ENCODE results near the gene RXFP4. TPM values are rescaled to one million over a fixed set of nuclear protein-coding genes. Genes with fewer than 3 reads are reported as not detected.
A peak's percentile ranks its signal among the peaks of the same experiment; 100 is the strongest.

Gene RXFP4
- total and polyA plus RNA-seq, 2 of the 13 experiments (the other 11 are each of a cell fraction or from before 2014, with no cell fraction given) = 0.38 to 1.4 TPM

- TF ChIP-seq ZBTB40 (IDR thresholded peaks at IDR 0.05) (peak; percentile 70), ZBTB40 (CRISPR knock-in tag; IDR thresholded peaks at IDR 0.05) (peak; percentile 51; the same call in 1 of the 2 replicates), ELF1 (CRISPR knock-in tag; IDR thresholded peaks at IDR 0.05) (no peak), GTF2F1 (IDR thresholded peaks at IDR 0.05; ENCODE audit: low read length) (no peak), TBL1XR1 (IDR thresholded peaks at IDR 0.05; ENCODE audit: borderline replicate concordance, low read length, partially characterized antibody) (no peak), ZNF180 (CRISPR knock-in tag; IDR thresholded peaks at IDR 0.05; ENCODE audit: borderline replicate concordance, low read depth) (no peak), ZZZ3 (CRISPR knock-in tag; IDR thresholded peaks at IDR 0.05; ENCODE audit: borderline replicate concordance) (no peak), ZNF101 (CRISPR knock-in tag; IDR thresholded peaks at IDR 0.05; ENCODE audit: borderline replicate concordance, low read depth) (no peak)
Measured at GRCh38 chr1:155968051-155968400, 26.6 kb downstream of the RXFP4 start (continued).

All from HepG2 (cell line).